Osteoblast (primary cell): ENCODE data around the gene WLS. TPM values are rescaled to one million over a fixed set of nuclear protein-coding genes. Genes with fewer than 3 reads are reported as not detected.

Source experiments
- DNase-seq: peaks from one replicate; pipeline ENCODE4 v3.0.0; 2011; ENCODE audit warnings: low spot score, mixed read lengths; ENCODE audit not compliant: insufficient read length; ENCODE audit errors: missing footprints
- H2AFZ ChIP-seq: 2 replicates; pipeline ENCODE4 v1.6.0; 2011; ENCODE audit warnings: mild to moderate bottlenecking, low read length
- H3K27ac ChIP-seq: 2 replicates; pipeline ENCODE4 v1.5.1; 2011; ENCODE audit warnings: mild to moderate bottlenecking, low read depth, low read length, moderate library complexity
- H3K27me3 ChIP-seq: 2 replicates; pipeline ENCODE4 v1.6.0; 2012; ENCODE audit warnings: mild to moderate bottlenecking, control low read depth, inconsistent platforms, low read length, moderate library complexity; ENCODE audit not compliant: insufficient read depth
- H3K36me3 ChIP-seq: 2 replicates; pipeline ENCODE4 v1.5.1; 2011; ENCODE audit warnings: mild to moderate bottlenecking, low read length, control low read depth, moderate library complexity; ENCODE audit not compliant: insufficient read depth
- H3K4me1 ChIP-seq: 2 replicates; pipeline ENCODE4 v1.5.1; 2011; ENCODE audit warnings: mild to moderate bottlenecking, low read length, control low read depth, moderate library complexity; ENCODE audit not compliant: insufficient read depth
- H3K4me2 ChIP-seq: 2 replicates; pipeline ENCODE4 v1.6.0; 2011; ENCODE audit warnings: mild to moderate bottlenecking, low read length; ENCODE audit not compliant: insufficient read depth
- H3K4me3 ChIP-seq: fragments of 200-600 bp; sonication (generic); 3 replicates; pipeline ENCODE4 v1.5.1; 2012; ENCODE audit warnings: mild to moderate bottlenecking, low read length, inconsistent platforms; ENCODE audit not compliant: insufficient read depth
- H3K79me2 ChIP-seq: 2 replicates; pipeline ENCODE4 v1.6.0; 2012; ENCODE audit warnings: mild to moderate bottlenecking, low read length, control low read depth, inconsistent platforms; ENCODE audit not compliant: insufficient read depth
- H3K9me3 ChIP-seq: 2 replicates; pipeline ENCODE4 v1.5.1; 2011; ENCODE audit warnings: low read depth, low read length, control low read depth
- H4K20me1 ChIP-seq: 2 replicates; pipeline ENCODE4 v1.6.0; 2012; ENCODE audit warnings: mild to moderate bottlenecking, low read length, control low read depth; ENCODE audit not compliant: insufficient read depth
- total RNA-seq: library from RNA; depleted of rRNA; stranded (reverse); fragments of >200 nt; gene quantifications from 2 replicates; pipeline ENCODE4 v1.2.3, GENCODE V29; 2012
- TF ChIP-seq, protein P1 (sequence below): IDR thresholded peaks from 2 replicates; pipeline ENCODE4 v1.5.1; 2011; ENCODE audit warnings: mild to moderate bottlenecking, low read depth, low read length, moderate library complexity; ENCODE audit errors: extremely low read depth

The WLS gene
- total RNA-seq, 1 donor = 54.3 TPM

DNA sequence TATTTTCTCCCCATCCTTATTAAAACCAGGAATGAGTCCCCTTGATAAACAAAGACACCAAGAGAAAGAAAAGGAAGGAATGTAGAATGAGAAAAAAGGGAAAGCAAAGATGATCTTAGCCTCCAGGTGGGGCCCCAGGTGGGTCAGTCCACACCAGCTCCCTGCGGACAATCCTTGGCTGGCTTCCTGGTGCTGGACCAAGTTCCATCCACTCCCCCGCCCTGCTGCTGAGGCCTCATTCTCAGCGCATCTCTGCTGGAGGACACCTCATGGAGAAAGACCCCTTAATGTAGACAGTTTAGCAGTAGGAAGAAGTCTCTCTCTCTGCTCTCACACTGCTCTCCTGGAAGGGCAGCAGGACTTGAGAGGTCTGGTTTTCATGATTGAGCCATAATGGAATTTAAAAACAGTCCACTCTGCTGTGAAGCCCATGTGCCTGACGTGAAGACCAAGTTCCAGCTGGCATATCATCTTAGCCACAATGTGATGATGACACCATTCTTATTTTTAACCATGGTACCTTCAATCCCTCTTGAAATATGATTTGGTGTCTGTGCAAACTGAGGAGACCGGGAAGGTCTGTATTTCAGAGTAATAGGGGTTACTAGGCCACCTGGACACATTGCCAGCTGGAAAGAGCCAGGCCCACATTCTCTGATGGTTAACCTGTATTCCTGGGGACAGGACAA lies 83.1 kb downstream of the WLS start:
- TF ChIP-seq, protein P1, sequence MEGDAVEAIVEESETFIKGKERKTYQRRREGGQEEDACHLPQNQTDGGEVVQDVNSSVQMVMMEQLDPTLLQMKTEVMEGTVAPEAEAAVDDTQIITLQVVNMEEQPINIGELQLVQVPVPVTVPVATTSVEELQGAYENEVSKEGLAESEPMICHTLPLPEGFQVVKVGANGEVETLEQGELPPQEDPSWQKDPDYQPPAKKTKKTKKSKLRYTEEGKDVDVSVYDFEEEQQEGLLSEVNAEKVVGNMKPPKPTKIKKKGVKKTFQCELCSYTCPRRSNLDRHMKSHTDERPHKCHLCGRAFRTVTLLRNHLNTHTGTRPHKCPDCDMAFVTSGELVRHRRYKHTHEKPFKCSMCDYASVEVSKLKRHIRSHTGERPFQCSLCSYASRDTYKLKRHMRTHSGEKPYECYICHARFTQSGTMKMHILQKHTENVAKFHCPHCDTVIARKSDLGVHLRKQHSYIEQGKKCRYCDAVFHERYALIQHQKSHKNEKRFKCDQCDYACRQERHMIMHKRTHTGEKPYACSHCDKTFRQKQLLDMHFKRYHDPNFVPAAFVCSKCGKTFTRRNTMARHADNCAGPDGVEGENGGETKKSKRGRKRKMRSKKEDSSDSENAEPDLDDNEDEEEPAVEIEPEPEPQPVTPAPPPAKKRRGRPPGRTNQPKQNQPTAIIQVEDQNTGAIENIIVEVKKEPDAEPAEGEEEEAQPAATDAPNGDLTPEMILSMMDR = no peak
- no peak overlapping the region for H3K4me3 ChIP-seq
- peaks cover 48% of the 10 kb centered on the region for H3K36me3 ChIP-seq
- H3K4me2 ChIP-seq = no peak overlapping the region
- no peak overlapping the region for H2AFZ ChIP-seq
- no peaks in the 10 kb centered on the region for H3K9me3 ChIP-seq
- no peaks in the 10 kb centered on the region for H3K4me1 ChIP-seq
- no peaks in the 10 kb centered on the region for H3K79me2 ChIP-seq
- H3K27me3 ChIP-seq = no peaks in the 10 kb centered on the region
- no peak for DNase-seq
- no peak overlapping the region for H3K27ac ChIP-seq
- H4K20me1 ChIP-seq = no peaks in the 10 kb centered on the region

DNA sequence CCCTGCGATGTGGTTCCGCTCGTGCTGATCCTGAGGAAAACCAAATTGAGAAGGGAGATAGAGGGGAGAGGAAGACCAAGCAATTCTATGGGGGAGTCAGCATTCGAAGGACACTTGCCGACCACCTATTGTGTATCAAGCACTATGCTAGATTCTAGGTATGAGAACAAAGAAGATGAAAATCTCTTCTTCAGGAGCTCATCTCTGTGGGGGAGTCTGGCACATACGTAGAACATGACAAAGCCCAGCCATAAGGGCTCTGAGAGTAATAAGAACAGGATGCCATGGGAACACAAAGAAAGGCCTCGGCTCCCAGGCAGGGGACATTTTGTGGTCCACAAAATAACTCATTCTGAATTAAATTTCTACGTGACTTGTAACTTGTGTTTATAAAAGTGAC lies 83.7 kb downstream of the WLS start:
- H3K4me2 ChIP-seq = no peak overlapping the region
- no peaks in the 10 kb centered on the region for H3K4me1 ChIP-seq
- H3K9me3 ChIP-seq = no peaks in the 10 kb centered on the region
- no peaks in the 10 kb centered on the region for H4K20me1 ChIP-seq
- TF ChIP-seq, protein P1 = no peak
- peaks cover 51% of the 10 kb centered on the region for H3K36me3 ChIP-seq
- no peak overlapping the region for H3K27ac ChIP-seq
- no peak for DNase-seq
- H3K4me3 ChIP-seq = no peak overlapping the region
- no peaks in the 10 kb centered on the region for H3K27me3 ChIP-seq
- H2AFZ ChIP-seq = no peak overlapping the region
- H3K79me2 ChIP-seq = no peaks in the 10 kb centered on the region

DNA sequence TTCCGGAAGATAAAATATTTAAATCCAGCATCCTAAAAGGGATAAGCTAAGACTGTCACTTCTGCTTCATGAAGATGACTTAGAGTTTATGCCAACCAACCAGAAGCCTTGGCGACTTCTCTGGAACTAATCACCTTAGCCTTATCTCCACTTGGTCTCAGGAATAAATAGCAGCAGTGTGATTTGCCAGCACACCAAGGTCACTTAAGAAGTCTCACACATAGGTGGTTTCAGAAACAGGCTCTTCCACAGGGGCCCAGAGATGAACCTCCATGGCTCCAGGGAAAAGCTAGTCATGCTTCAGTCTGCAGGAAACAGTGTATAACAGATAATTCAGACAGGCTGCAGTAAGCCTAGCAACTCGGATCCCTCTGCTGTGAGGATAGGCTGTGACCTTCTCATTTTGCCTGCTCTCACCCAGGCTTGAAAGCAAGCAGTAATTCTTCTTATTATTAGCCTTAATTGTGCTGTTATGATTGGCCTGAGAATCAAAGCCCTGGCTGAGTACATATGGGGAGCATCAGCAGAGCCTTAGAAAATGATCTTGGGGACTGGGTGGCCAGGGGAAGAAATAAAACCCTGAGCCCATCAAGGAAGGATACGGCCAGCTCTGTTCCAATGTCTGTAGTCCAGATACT lies 84.7 kb downstream of the WLS start:
- Histone ChIP-seq H2AFZ (no peak overlapping the region), H3K4me1 (no peaks in the 10 kb centered on the region), H4K20me1 (no peaks in the 10 kb centered on the region), H3K79me2 (no peaks in the 10 kb centered on the region), H3K27me3 (no peaks in the 10 kb centered on the region), H3K4me2 (no peak overlapping the region), H3K4me3 (no peak overlapping the region), H3K27ac (no peak overlapping the region), H3K9me3 (no peaks in the 10 kb centered on the region), H3K36me3 (peaks cover 43% of the 10 kb centered on the region)
- TF ChIP-seq, protein P1 = no peak
- DNase-seq = no peak

DNA sequence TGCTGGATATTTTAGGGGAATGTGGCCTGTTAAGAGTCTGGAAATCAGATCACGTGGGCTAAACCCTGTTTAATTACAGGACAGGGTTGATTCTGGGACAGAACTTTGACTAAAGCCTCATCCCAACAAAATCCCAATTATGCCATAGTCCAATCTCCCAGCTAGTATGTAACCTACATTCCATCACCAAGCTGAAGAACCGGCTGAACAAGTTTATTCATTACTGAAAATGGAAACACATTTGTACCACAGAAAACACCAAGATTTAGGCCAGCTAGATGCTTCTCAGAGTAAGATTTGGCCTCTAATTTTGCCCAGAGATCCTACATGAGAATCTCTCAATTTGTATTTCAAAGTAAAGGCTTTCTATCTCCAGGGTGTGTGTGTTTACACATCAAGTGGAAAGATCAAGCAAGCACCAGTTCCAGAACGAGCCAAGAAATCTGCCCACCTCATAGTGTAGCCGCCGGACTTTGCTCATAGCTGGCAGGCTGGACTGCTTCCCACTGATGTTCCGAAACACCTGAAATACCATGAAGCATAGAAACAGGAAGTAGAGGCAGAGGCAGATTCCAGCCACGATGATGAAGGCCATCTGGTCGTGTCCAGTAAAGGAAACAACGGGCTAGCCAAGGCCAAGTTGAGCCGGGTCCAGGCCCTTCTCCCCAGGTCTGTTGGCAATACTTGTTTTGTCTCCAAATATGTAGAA lies 86.8 kb downstream of the WLS start:
- no peaks in the 10 kb centered on the region for H4K20me1 ChIP-seq
- no peaks in the 10 kb centered on the region for H3K79me2 ChIP-seq
- TF ChIP-seq, protein P1 = no peak
- no peak overlapping the region for H3K27ac ChIP-seq
- DNase-seq = no peak
- H3K4me2 ChIP-seq = no peak overlapping the region
- peaks cover 40% of the 10 kb centered on the region for H3K36me3 ChIP-seq
- no peak overlapping the region for H2AFZ ChIP-seq
- no peak overlapping the region for H3K4me3 ChIP-seq
- peaks cover 5% of the 10 kb centered on the region for H3K4me1 ChIP-seq
- H3K27me3 ChIP-seq = no peaks in the 10 kb centered on the region
- no peaks in the 10 kb centered on the region for H3K9me3 ChIP-seq
